HL-60 (cell line): ENCODE data around the gene FOSB.

Source experiments
- DNase-seq, 2 experiments: peaks; one replicate each; pipeline ENCODE4 v3.0.0-alpha.2; 2010 to 2020; ENCODE audit warnings: low read depth in 1 of 2, low spot score in 1 of 2
- H3K27ac ChIP-seq: fragments of 250-450 bp; sonication (Bioruptor Pico); replicated peaks from 2 replicates; pipeline ENCODE4 v1.5.1; 2020; ENCODE audit warnings: mild to moderate bottlenecking, moderate library complexity
- H3K27me3 ChIP-seq: fragments of 250-450 bp; sonication (Bioruptor Pico); 2 replicates; pipeline ENCODE4 v1.5.1; 2021; ENCODE audit warnings: mild to moderate bottlenecking, moderate library complexity; ENCODE audit not compliant: insufficient read depth, poor library complexity, severe bottlenecking
- H3K4me3 ChIP-seq: replicated peaks from 2 replicates; pipeline ENCODE4 v1.5.1; 2011; ENCODE audit warnings: mild to moderate bottlenecking, control low read depth, low read length; ENCODE audit not compliant: insufficient read depth
- GABPA ChIP-seq: IDR thresholded peaks from 2 replicates; pipeline ENCODE4 v1.6.1; 2012; ENCODE audit warnings: low read depth
- POLR2AphosphoS5 ChIP-seq: IDR thresholded peaks from 2 replicates; pipeline ENCODE4 v1.6.1; 2012; ENCODE audit warnings: low read depth
- SPI1 ChIP-seq: IDR thresholded peaks from 2 replicates; pipeline ENCODE4 v1.6.1; 2012; ENCODE audit warnings: low read depth, mild to moderate bottlenecking, borderline replicate concordance
- TF ChIP-seq, protein P1 (sequence below): IDR thresholded peaks from 2 replicates; pipeline ENCODE4 v1.6.1; 2012; ENCODE audit warnings: low read depth; ENCODE audit not compliant: insufficient replicate concordance
- TF ChIP-seq, protein P2 (sequence below): IDR thresholded peaks from one replicate; pipeline ENCODE4 v1.5.1; 2011; ENCODE audit warnings: low read length, control low read depth, inconsistent platforms; ENCODE audit not compliant: insufficient read depth

FOSB gene

GRCh38 chr19:45505996-45506245 is 38.1 kb downstream of the FOSB start:
- H3K27me3 ChIP-seq, result no peaks in the 10 kb centered on the region
- H3K4me3 ChIP-seq, result peak overlapping the region; percentile 96
- TF ChIP-seq GABPA (no peak), POLR2AphosphoS5 (no peak), SPI1 (no peak)
- TF ChIP-seq, protein P1, sequence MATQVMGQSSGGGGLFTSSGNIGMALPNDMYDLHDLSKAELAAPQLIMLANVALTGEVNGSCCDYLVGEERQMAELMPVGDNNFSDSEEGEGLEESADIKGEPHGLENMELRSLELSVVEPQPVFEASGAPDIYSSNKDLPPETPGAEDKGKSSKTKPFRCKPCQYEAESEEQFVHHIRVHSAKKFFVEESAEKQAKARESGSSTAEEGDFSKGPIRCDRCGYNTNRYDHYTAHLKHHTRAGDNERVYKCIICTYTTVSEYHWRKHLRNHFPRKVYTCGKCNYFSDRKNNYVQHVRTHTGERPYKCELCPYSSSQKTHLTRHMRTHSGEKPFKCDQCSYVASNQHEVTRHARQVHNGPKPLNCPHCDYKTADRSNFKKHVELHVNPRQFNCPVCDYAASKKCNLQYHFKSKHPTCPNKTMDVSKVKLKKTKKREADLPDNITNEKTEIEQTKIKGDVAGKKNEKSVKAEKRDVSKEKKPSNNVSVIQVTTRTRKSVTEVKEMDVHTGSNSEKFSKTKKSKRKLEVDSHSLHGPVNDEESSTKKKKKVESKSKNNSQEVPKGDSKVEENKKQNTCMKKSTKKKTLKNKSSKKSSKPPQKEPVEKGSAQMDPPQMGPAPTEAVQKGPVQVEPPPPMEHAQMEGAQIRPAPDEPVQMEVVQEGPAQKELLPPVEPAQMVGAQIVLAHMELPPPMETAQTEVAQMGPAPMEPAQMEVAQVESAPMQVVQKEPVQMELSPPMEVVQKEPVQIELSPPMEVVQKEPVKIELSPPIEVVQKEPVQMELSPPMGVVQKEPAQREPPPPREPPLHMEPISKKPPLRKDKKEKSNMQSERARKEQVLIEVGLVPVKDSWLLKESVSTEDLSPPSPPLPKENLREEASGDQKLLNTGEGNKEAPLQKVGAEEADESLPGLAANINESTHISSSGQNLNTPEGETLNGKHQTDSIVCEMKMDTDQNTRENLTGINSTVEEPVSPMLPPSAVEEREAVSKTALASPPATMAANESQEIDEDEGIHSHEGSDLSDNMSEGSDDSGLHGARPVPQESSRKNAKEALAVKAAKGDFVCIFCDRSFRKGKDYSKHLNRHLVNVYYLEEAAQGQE, result no peak
- TF ChIP-seq, protein P2, sequence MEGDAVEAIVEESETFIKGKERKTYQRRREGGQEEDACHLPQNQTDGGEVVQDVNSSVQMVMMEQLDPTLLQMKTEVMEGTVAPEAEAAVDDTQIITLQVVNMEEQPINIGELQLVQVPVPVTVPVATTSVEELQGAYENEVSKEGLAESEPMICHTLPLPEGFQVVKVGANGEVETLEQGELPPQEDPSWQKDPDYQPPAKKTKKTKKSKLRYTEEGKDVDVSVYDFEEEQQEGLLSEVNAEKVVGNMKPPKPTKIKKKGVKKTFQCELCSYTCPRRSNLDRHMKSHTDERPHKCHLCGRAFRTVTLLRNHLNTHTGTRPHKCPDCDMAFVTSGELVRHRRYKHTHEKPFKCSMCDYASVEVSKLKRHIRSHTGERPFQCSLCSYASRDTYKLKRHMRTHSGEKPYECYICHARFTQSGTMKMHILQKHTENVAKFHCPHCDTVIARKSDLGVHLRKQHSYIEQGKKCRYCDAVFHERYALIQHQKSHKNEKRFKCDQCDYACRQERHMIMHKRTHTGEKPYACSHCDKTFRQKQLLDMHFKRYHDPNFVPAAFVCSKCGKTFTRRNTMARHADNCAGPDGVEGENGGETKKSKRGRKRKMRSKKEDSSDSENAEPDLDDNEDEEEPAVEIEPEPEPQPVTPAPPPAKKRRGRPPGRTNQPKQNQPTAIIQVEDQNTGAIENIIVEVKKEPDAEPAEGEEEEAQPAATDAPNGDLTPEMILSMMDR, result no peak
- no peak overlapping the region; the same call in 1 of the 2 replicates for H3K27ac ChIP-seq
- no peak for DNase-seq

DNA sequence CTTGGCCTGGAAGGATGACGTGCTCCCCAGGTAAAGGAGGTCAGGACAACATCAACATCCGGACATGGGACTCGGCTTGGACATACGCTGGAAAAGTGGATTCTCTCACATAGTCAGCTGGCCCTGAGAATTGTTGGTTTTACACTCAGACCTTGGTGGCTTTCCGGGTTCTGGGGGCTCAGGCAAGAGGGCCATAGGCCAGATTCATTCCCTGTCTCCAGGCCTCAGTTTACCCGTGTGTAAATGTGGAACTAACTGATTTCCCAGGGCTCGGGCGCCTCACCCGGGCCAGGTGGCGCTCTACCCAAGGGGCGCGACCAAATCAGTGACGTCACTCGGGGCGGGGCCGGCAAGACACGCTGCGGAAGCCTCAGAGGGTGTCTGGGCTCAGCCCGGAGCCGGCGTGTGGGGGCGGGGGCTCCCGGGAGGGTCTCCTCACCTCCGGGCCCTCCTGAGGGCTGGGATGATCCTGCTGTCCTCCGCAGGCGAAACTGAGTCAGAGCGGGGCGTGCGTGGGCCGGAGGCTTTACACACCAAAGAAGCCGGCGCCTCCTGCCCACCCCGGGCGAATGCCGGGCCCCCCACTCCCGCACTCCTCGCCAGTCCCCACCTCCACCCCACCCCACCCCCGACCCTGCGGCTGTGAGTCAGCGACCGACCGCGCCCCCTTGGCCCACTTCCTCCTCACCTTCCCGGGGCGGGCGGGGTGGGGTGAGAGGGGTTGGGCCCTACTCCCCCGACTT is 38.6 kb downstream of the FOSB start:
- peak overlapping the region; percentile 88 for H3K27ac ChIP-seq
- TF ChIP-seq SPI1, result peak; percentile 59; the same call in 1 of the 2 replicates
- TF ChIP-seq, protein P2, result peak; percentile 34
- no peak for TF ChIP-seq GABPA
- H3K4me3 ChIP-seq, result peak overlapping the region; percentile 96
- peak; percentile 87 to 95 for DNase-seq
- H3K27me3 ChIP-seq, result no peaks in the 10 kb centered on the region

DNA sequence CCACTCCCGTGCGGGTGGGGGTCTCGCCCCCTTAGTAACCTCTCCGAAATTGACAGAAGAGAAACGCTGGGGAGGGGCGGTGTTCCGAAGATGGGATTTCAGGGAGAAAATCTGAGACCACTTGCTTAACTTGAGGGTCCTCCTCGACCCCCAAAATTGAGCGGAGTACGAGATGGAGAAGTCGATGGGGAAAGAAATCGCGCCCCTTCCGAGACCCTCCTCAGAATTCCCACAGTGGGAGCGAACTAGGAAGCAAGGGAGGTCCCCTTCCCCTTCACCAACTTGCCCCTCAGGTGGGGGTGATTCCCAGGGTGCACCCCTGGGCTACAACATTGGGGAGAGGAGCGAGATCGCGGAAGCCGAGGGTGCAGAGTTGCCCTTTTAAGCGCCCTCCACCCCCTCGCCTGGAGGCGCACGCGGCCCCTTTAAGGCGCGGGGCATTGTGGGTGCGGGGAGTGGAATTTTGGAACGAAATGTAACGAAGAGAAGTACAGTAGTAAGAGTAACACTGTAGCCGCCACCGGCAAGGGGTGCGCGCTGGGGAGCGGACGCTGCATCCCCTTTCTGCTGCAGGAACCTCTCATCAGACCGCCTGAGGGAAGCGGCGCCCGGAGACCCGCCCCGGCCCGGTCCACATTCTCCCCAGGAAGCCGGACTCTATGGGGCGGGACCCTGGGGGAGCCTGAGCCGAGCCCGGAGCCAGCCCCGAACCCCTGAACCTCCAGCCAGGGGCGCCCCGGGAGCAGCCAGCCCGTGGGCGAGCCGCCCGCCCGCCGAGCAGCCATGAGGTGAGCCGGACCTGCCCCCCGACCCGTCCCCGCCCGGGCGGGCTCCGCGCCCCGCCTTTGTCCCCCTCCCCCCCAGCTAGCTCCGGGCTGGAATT is 39.4 kb downstream of the FOSB start, which contains the start of gene VASP:
Gene VASP, plus strand, starts transcription at position 491 of the 883 bp plus-strand sequence. Its CDS starts 293 bp downstream, at position 784.
- TF ChIP-seq GABPA (no peak), SPI1 (no peak), POLR2AphosphoS5 (peak; percentile 97)
- TF ChIP-seq, protein P1, result peak; percentile 66
- TF ChIP-seq, protein P2, result no peak

More for the DNA sequence above, 39.4 kb downstream of the FOSB start, which contains the start of gene VASP:
- Histone ChIP-seq H3K4me3 (peak within 1 kb of the TSS; percentile 96), H3K27ac (peak within 1 kb of the TSS; percentile 88), H3K27me3 (no peaks in the 10 kb centered on the region)
- DNase-seq, result peak; percentile 88 to 97
